CD4-positive, alpha-beta T cell treated with Interleukin-17A for 1 hour (primary cell): ENCODE measurements around the gene NFATC2IP.
A peak's percentile ranks its signal among the peaks of the same experiment; 100 is the strongest.
"Not testable (repeated sequence)": the region's sequence is repeated elsewhere in the genome, so short reads cannot be mapped to it uniquely, and the experiment has no call there.

Experiments used
- DNase-seq: peaks from one replicate; pipeline ENCODE4 v3.0.0-alpha.2; 2020

NFATC2IP gene

DNA sequence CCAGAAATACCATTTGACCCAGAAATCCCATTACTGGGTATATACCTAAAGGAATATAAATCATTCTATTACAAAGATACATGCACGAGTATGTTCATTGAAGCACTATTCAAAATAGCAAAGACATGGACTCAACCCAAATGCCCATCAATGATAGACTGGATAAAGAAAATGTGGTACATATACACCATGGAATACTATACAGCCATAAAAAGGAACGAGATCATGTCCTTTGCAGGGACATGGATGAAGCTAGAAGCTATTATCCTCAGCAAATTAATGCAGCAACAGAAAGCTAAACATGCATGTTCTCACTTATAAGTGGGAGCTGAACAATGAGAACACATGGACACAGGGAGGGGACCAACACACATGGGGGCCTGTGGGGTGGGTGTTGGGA lies 24.5 kb upstream of the NFATC2IP start:
- DNase-seq, result not testable (repeated sequence)

GRCh38 chr16:28927815-28928214 lies 22.9 kb upstream of the NFATC2IP start:
- no peak for DNase-seq

GRCh38 chr16:28930203-28930602 lies 20.5 kb upstream of the NFATC2IP start:
- DNase-seq, result no peak

DNA sequence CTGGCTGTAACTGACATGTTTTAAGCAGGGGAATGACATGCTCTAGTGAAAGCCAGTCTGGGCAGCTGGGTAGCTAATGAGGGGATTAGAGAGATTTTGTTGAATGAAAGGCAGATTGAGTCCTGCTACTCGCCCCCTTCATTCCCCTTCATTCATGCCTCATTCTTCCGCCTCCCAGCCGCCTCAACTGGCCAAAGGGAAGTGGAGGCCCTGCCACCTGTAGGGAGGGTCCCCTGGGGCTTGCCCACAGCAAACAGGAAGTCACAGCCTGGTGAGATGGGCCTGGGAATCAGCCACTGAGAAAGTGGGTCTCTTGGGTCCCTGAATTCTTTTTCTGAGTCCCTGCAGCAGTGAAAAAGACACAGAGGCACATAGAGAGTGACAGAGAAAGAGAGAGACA lies 20.1 kb upstream of the NFATC2IP start:
- DNase-seq, result no peak

- DNase-seq, result no peak
Observed at GRCh38 chr16:28931801-28932225, 18.9 kb upstream of the NFATC2IP start, which contains the start of gene CD19. TSS of gene CD19 (plus strand) at chr16:28931971. CDS start at chr16:28932001, 30 bp downstream.

- DNase-seq, result no peak
Observed at GRCh38 chr16:28932339-28933141, 18.2 kb upstream of the NFATC2IP start.

DNA sequence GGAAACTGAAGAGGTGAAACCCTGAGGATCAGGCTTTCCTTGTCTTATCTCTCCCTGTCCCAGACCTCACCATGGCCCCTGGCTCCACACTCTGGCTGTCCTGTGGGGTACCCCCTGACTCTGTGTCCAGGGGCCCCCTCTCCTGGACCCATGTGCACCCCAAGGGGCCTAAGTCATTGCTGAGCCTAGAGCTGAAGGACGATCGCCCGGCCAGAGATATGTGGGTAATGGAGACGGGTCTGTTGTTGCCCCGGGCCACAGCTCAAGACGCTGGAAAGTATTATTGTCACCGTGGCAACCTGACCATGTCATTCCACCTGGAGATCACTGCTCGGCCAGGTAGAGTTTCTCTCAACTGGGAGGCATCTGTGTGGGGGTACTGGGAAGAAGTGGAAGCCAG lies 17.6 kb upstream of the NFATC2IP start:
- no peak for DNase-seq

GRCh38 chr16:28935346-28935745 lies 15.4 kb upstream of the NFATC2IP start:
- no peak for DNase-seq

DNA sequence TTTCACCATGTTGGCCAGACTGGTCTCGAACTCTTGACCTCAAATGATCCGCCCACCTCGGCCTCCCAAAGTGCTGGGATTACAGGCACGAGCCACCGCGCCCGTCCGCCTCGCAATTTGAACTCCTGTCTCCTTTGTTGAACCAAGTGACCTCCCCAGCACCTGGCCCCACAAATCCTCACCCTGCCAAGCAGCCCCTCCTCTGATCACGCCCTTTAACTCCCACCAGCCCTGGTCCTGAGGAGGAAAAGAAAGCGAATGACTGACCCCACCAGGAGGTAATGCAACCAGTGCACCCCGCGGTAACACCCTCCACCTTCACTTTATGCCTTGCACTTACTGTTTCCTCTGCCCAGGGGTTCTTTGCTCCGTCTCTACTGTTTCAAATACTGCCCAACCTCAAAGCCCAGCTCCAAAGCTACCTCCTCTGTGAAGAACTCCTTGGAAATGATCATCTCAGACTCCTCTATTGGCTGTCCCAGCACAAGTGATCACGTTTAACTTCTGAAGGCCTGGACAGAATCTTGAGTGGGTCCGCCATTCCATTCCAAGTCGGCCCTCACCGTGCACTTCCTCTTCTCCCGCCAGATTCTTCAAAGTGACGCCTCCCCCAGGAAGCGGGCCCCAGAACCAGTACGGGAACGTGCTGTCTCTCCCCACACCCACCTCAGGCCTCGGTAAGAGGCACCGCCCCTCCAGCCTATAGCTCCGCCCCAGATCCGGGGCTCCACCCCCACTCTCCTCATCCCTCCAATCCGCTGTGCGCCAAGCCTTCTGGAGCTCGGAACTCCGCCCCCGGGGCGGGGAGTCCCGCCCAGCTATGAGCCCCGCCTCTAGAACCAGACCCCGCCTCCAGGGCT lies 14.6 kb upstream of the NFATC2IP start:
- peak; percentile 90 for DNase-seq

GRCh38 chr16:28936784-28937155 lies 14.0 kb upstream of the NFATC2IP start:
- no peak for DNase-seq

GRCh38 chr16:28937222-28937876 lies 13.4 kb upstream of the NFATC2IP start:
- DNase-seq, result no peak

GRCh38 chr16:28938721-28939120 lies 12.0 kb upstream of the NFATC2IP start:
- no peak for DNase-seq

GRCh38 chr16:28939825-28940224 lies 10.9 kb upstream of the NFATC2IP start:
- not testable (repeated sequence) for DNase-seq

GRCh38 chr16:28943281-28943680 lies 7.5 kb upstream of the NFATC2IP start:
- DNase-seq, result no peak

- no peak for DNase-seq
Observed at GRCh38 chr16:28946681-28947080, 4.1 kb upstream of the NFATC2IP start.

DNA sequence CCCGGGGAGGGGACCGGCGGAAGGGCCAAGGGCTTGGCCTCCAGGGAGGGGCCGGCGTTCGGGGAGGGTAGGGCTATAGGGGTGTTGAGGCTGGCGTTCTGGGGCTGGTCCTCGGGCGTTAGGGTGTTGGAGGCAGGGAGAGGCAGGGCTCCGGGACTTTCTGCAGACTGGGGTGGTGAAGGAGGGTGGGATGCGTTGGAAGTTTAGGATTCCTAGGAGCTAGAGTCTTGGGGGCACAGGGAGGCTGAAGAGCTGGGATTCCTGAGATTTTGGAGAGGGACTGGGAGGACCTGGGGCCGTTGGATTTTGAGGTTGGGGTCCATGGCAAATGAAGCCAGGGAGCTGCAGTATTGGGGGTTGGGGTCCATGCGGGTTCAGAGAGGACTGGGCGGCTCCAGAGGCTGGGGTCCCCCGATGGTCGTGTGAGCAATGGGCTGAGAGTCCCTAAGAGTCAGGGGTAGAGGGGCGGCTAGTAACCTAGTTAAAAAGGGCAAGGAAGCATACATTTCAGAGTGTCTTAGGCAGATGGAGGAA lies 740 bp downstream of the NFATC2IP start:
- DNase-seq, result no peak

GRCh38 chr16:28958216-28958615 lies 7.5 kb downstream of the NFATC2IP start:
- DNase-seq, result no peak

GRCh38 chr16:28958836-28959235 lies 8.1 kb downstream of the NFATC2IP start:
- no peak for DNase-seq

DNA sequence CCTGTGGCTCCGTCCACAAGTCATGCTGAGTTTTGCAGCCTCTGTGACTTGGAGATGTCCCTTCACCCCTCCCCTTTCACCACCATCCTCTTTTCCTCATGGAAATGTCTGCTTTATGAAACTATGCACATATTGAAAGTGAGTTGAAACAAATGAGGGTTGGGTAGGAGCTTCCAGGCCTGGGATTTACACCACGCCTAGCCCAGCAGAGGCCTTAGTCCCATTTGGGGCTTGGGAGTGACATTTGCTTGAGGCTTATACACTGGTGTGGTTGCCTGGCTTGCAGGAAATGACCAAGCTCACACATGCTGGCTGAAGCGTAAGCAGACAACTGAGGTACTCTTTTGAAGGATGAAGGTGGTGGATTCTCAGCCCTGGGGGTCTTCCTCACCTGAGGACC lies 13.3 kb downstream of the NFATC2IP start:
- no peak for DNase-seq

DNA sequence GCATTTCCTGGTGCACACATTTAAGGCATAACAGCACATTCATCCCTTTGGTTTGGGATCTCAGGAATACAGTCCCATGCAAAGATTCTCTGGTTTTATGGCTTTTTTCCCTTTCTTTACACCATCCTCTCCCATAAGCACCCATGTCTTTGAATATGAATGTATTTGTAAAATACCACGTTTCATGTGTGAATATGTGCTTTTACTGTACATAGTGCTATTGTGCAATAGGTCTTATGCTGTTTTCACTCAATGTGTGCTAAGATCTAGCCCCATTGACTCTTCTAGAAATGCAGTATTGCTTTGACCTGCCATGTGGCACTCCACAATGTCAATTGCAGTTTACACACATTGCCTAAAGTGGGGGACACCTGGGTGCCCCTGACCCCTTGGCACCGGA lies 13.8 kb downstream of the NFATC2IP start:
- no peak for DNase-seq

DNA sequence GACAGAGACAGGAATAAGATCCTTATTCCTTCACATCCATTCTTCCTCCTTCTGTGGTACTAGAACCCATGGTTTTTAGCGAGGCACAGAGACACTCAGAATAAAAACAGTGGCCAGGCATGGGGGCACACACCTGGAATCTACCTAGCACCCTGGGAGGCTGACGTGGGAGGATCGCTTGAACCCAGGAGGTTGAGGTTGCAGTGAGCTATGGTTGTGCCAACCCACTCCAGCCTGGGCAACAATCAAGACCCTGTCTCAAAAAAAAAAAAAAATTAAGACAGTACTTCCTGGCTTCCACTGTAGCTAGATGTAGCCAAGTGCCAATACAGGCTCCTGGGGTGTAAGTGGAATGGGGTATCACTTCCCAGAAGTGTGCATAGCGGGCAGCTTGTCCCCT lies 16.4 kb downstream of the NFATC2IP start:
- DNase-seq, result no peak

GRCh38 chr16:28969696-28970095 lies 19.0 kb downstream of the NFATC2IP start:
- not testable (repeated sequence) for DNase-seq

DNA sequence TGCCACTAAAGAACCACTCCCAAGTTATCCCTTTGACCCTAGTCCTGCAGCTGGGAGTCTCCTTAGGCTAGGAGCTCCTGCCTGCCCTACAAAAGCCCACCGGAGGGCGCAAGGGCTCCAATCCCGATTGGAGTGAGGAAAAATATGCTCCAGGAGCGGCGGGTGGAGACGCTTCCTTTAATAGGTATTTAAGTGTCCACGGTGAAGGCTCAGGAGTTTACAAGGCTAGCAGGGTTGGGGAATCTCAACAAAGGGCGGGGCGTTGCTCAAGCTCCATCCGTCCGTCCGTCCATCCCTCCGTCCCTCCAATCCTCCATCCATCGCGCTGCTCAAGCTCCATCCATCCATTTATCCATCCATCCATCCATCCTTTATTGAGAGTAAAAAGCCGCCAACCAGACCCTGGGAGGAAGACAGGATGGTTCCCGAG lies 23.3 kb downstream of the NFATC2IP start:
- peak; percentile 22 for DNase-seq
